HEK293 (cell line): ENCODE results near the gene ANXA7.

Source experiments
- CTCF ChIA-PET: fragments of 350-600 bp; formaldehyde crosslinking; extraction: SDS; loops from one replicate; lab custom pipeline; 2021; ENCODE audit warnings: antibody characterized with exemption; lab: Yijun Ruan, JAX
- POLR2A ChIA-PET: fragments of 300-600 bp; formaldehyde crosslinking; extraction: SDS; loops from one replicate; lab custom pipeline; 2020; ENCODE audit warnings: antibody characterized with exemption, inconsistent platforms; lab: Yijun Ruan, JAX
- H3K27ac ChIP-seq: fragments of 200-500 bp; sonication (Bioruptor generic); 2 replicates; pipeline ENCODE4 v1.5.1; 2014; ENCODE audit warnings: low read depth, low read length, control low read depth, inconsistent platforms; ENCODE audit errors: extremely low read depth
- H3K36me3 ChIP-seq, 2 experiments: fragments of 200-500 bp in 1 of 2; sonication (Bioruptor generic) in 1 of 2; 1 replicate in 1 of 2; 2 replicates in 1 of 2; pipeline ENCODE4 v1.5.1; 2014 to 2017; ENCODE audit warnings: inconsistent platforms in 2 of 2, low read length in 2 of 2; ENCODE audit not compliant: control insufficient read depth in 2 of 2, insufficient read depth in 1 of 2
- H3K4me1 ChIP-seq: fragments of 200-500 bp; sonication (Bioruptor generic); 2 replicates; pipeline ENCODE4 v1.5.1; 2014; ENCODE audit warnings: mild to moderate bottlenecking, low read length, inconsistent platforms; ENCODE audit not compliant: control insufficient read depth, insufficient read depth
- H3K4me3 ChIP-seq: 2 replicates; pipeline ENCODE4 v1.5.1; 2011; ENCODE audit warnings: low read depth, mild to moderate bottlenecking, control low read depth, low read length, moderate library complexity
- H3K9me3 ChIP-seq: fragments of 200-500 bp; sonication (Bioruptor generic); 2 replicates; pipeline ENCODE4 v1.5.1; 2014; ENCODE audit warnings: low read depth, low read length, inconsistent platforms; ENCODE audit not compliant: control insufficient read depth, insufficient read depth
- KLF10 ChIP-seq: fragments of 450-650 bp; IDR thresholded peaks from 2 replicates; pipeline ENCODE4 v1.5.1; 2018; ENCODE audit warnings: missing biosample characterization, mild to moderate bottlenecking, missing genetic modification characterization
- PATZ1 ChIP-seq: fragments of 450-650 bp; formaldehyde crosslinking; IDR thresholded peaks from 2 replicates; pipeline ENCODE4 v1.5.1; 2016; ENCODE audit warnings: missing biosample characterization, missing genetic modification characterization
- SETDB1 ChIP-seq: IDR thresholded peaks from one replicate; pipeline ENCODE4 v1.6.1; 2017; ENCODE audit warnings: mild to moderate bottlenecking, low read length, moderate library complexity, mixed read lengths; ENCODE audit not compliant: insufficient read length
- ZBTB17 ChIP-seq: fragments of 450-650 bp; formaldehyde crosslinking; IDR thresholded peaks from 2 replicates; pipeline ENCODE4 v1.5.1; 2016; ENCODE audit warnings: missing biosample characterization, missing genetic modification characterization
- ZFP37 ChIP-seq: fragments of 450-650 bp; formaldehyde crosslinking; IDR thresholded peaks from 2 replicates; pipeline ENCODE4 v1.5.1; 2016; ENCODE audit warnings: missing biosample characterization, missing genetic modification characterization
- ZNF302 ChIP-seq: fragments of 450-650 bp; formaldehyde crosslinking; IDR thresholded peaks from 2 replicates; pipeline ENCODE4 v1.5.1; 2016; ENCODE audit warnings: missing biosample characterization, missing genetic modification characterization, low read depth
- ZNF354C ChIP-seq: fragments of 450-650 bp; formaldehyde crosslinking; IDR thresholded peaks from 2 replicates; pipeline ENCODE4 v1.5.1; 2016; ENCODE audit warnings: missing biosample characterization, missing genetic modification characterization, low read depth, borderline replicate concordance
- ZNF362 ChIP-seq: fragments of 450-650 bp; formaldehyde crosslinking; IDR thresholded peaks from 2 replicates; pipeline ENCODE4 v1.5.1; 2016; ENCODE audit warnings: missing biosample characterization, missing genetic modification characterization
- ZNF398 ChIP-seq: fragments of 450-650 bp; formaldehyde crosslinking; IDR thresholded peaks from 2 replicates; pipeline ENCODE4 v1.5.1; 2017; ENCODE audit warnings: missing biosample characterization, missing genetic modification characterization
- ZNF426 ChIP-seq: fragments of 450-650 bp; formaldehyde crosslinking; IDR thresholded peaks from 2 replicates; pipeline ENCODE4 v1.5.1; 2017; ENCODE audit warnings: missing biosample characterization, missing genetic modification characterization, mild to moderate bottlenecking, inconsistent platforms, moderate library complexity
- ZNF560 ChIP-seq: fragments of 450-650 bp; formaldehyde crosslinking; IDR thresholded peaks from 2 replicates; pipeline ENCODE4 v1.5.1; 2017; ENCODE audit warnings: missing biosample characterization, missing genetic modification characterization, borderline replicate concordance
- ZNF580 ChIP-seq: fragments of 450-650 bp; formaldehyde crosslinking; IDR thresholded peaks from 2 replicates; pipeline ENCODE4 v1.5.1; 2016; ENCODE audit warnings: missing biosample characterization, missing genetic modification characterization
- ZNF664 ChIP-seq: fragments of 450-650 bp; formaldehyde crosslinking; IDR thresholded peaks from 2 replicates; pipeline ENCODE4 v1.5.1; 2016; ENCODE audit warnings: missing biosample characterization, missing genetic modification characterization

The ANXA7 gene

GRCh38 chr10:73388228-73388627 lies 25.6 kb downstream of the ANXA7 start:
- CTCF ChIA-PET: interaction anchor here (0.6 kb wide), 1 partner anchor 128 kb away, joined by 3 read pairs; no protein-coding TSS in a partner anchor
- Histone ChIP-seq H3K4me3 (no peak overlapping the region), H3K4me1 (no peaks in the 10 kb centered on the region), H3K27ac (no peak overlapping the region), H3K36me3 (peaks cover 58 to 61% of the 10 kb centered on the region in 2 experiments), H3K9me3 (no peaks in the 10 kb centered on the region)
- POLR2A ChIA-PET: interaction anchor here (0.7 kb wide), 1 partner anchor 36 kb away, joined by 4 read pairs; no protein-coding TSS in a partner anchor
- TF ChIP-seq ZBTB17 (no peak), ZNF398 (tag by site-specific recombination) (no peak)
- TF ChIP-seq, all 188 proteins: peak for 0

GRCh38 chr10:73386583-73386982 lies 27.3 kb downstream of the ANXA7 start:
- no peaks in the 10 kb centered on the region for H3K9me3 ChIP-seq
- no peak overlapping the region for H3K27ac ChIP-seq
- CTCF ChIA-PET: interaction anchor here (0.6 kb wide), 1 partner anchor 1431 kb away, joined by 4 read pairs; no protein-coding TSS in a partner anchor
- H3K36me3 ChIP-seq: peaks cover 61 to 75% of the 10 kb centered on the region in 2 experiments
- POLR2A ChIA-PET: interaction anchor here (0.7 kb wide), 1 partner anchor 12 kb away, joined by 8 read pairs; no protein-coding TSS in a partner anchor
- no peak overlapping the region for H3K4me3 ChIP-seq
- TF ChIP-seq SETDB1: no peak
- TF ChIP-seq KLF10 (tag by site-specific recombination): no peak
- TF ChIP-seq ZNF354C (tag by site-specific recombination): no peak
- no peak for TF ChIP-seq ZNF560 (tag by site-specific recombination)
- no peak for TF ChIP-seq PATZ1
- TF ChIP-seq ZNF664 (tag by site-specific recombination): no peak
- TF ChIP-seq ZNF580 (tag by site-specific recombination): no peak
- no peaks in the 10 kb centered on the region for H3K4me1 ChIP-seq

GRCh38 chr10:73379064-73379748 lies 34.7 kb downstream of the ANXA7 start:
- Histone ChIP-seq H3K27ac (no peak overlapping the region), H3K4me1 (no peaks in the 10 kb centered on the region), H3K36me3 (peaks cover 62 to 82% of the 10 kb centered on the region in 2 experiments), H3K9me3 (no peaks in the 10 kb centered on the region), H3K4me3 (no peak overlapping the region)
- ChIA-PET CTCF (interaction anchor here (0.7 kb wide), 1 partner anchor 11 kb away, joined by 3 read pairs; no protein-coding TSS in a partner anchor), POLR2A (no interaction called here)
- no peak for TF ChIP-seq ZNF362 (tag by site-specific recombination)
- TF ChIP-seq ZFP37 (tag by site-specific recombination): no peak
- TF ChIP-seq ZBTB17: no peak
- TF ChIP-seq ZNF302 (tag by site-specific recombination): no peak
- no peak for TF ChIP-seq ZNF426 (tag by site-specific recombination)
